Hematopoietic multipotent progenitor cell treated with erythropoietin and hydrocortisone succinate and interleukin-3 and kit ligand, for 17 days (in vitro differentiated cells): ENCODE data around the gene SELPLG.
"Not testable (repeated sequence)": the region's sequence is repeated elsewhere in the genome, so short reads cannot be mapped to it uniquely, and the experiment has no call there.

ENCODE experiments used
- DNase-seq: peaks from one replicate; pipeline ENCODE4 v3.0.0-alpha.2; 2015; ENCODE audit warnings: low spot score

Gene SELPLG

GRCh38 chr12:108638141-108638827, 4.6 kb upstream of the SELPLG start:
- DNase-seq = no peak

GRCh38 chr12:108637222-108637971, 3.7 kb upstream of the SELPLG start:
- no peak for DNase-seq

- no peak for DNase-seq
These were observed 2.5 kb upstream of the SELPLG start for GRCh38 chr12:108635997-108636808.

GRCh38 chr12:108635201-108635996, 1.7 kb upstream of the SELPLG start:
- DNase-seq = no peak

DNA sequence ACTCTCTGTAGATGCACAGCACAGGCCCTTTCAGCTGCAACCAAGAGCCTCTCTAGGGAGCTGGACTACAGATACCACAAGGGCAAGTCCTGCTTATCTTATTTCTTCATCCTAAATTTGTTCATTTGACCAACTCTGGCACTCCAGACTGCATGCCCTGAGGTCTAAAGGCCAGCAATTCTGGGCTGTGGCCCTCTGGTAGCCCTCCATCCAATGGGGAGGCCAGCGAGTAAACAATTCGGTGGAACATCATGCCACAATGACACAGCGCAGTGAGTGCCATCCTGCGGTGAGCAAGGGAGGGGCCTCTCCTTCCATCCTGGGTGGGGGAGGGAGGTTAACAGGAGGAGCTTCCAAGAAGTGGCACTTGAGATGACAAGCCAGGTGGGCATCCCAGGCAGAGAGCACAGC, 652 bp upstream of the SELPLG start:
- DNase-seq = peak; percentile 81

DNA sequence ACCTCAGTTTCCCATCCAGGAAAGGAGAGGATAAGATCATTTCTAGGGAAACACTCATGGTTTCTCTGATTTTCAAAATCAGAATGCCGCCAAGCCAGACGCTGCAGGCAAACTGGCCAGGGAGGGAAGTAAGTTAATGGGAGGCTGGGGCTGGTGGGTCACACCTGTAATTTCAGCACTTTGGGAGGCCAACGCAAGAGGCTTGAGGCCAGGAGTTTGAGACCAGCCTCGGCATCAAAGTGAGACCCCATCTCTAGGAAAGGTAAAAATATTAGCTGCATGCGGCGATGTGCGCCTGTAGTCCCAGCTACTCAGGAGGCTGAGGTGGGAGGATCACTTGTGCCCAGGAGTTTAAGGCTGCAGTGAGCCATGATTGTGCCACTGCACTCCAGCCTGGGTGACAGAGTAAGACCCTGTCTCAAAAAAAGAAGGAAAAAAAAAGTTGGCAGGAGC, 587 bp downstream of the SELPLG start:
- DNase-seq = no peak

GRCh38 chr12:108631261-108631660, 2.4 kb downstream of the SELPLG start:
- DNase-seq = not testable (repeated sequence)

DNA sequence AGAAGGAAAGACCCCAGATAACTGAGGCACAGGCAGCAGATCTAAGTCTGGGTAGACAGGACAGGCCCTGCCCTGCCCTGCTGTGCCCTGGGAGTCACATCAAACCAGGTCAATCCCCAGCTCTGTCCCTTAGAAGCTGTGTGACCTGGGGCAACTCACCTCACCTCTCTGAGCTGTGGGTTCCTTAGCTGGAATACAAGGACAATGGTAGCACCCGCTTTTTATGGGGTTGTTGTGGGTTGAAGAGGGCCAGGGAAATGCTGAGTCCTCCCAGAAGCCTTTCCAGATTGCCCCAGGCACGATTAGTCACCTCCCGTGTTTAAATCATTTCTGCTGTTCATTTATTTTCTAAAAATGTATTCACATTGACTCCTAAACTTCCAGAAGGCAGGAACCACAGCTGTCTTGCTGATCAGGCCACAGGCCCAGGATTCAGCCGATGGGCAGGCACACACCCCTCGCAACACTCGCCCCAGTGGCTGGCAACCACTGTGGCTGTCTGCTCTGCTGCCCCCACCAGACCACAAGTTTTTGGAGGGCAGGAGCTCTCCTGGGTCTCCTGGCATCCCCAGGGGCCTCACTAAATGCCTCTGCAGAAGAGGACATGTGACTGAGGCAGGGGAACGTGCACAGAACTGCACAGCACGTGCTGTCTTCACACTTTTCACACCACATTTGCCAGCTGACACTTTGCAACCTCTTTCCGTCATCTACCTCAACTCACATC, 3.0 kb downstream of the SELPLG start:
- DNase-seq = peak; percentile 43

GRCh38 chr12:108629824-108630476, 3.7 kb downstream of the SELPLG start:
- peak; percentile 75 for DNase-seq

- peak; percentile 43 for DNase-seq
These were observed 4.5 kb downstream of the SELPLG start for GRCh38 chr12:108629151-108629550.

- no peak for DNase-seq
These were observed 6.4 kb downstream of the SELPLG start for GRCh38 chr12:108627134-108627920.

GRCh38 chr12:108625228-108625627, 8.5 kb downstream of the SELPLG start:
- DNase-seq = no peak

DNA sequence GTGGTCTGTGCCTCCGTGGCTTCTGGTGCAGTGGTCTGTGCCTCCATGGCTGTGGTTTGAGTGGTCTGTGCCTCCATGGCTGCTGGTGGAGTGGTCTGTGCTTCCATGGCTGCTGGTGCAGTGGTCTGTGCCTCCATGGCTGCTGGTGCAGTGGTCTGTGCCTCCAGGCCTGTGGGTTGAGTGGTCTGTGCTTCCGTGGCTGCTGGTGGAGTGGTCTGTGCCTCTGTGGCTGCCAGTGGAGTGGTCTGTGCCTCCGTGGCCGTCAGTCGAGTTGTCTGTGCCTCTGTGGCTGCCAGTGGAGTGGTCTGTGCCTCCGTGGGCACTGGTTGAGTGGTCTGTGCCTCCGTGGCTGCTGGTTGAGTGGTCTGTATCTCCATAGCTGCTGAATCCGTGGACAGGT, 10.1 kb downstream of the SELPLG start:
- DNase-seq = no peak

- no peak for DNase-seq
These were observed 10.7 kb downstream of the SELPLG start for GRCh38 chr12:108622921-108623514.

- no peak for DNase-seq
These were observed 11.3 kb downstream of the SELPLG start for GRCh38 chr12:108622421-108622820.

DNA sequence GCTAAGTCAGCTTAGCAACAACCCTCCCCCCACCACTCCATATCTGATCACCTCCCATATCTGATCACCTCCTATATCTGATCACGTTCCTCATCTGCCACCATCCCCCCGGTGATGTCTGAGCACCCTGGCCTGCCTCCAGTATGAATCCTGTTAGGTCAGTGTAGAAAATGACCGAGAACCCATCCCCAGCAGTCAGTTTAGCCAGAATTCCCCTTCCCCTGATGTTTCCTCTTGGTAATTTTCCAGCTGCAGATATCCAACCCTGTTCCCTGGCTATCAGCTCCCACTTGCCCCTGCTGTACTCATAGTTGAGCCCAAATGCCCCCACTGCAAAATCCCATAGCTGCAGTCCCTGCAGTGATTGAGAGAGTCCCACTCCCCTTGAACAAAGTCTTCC, 12.5 kb downstream of the SELPLG start:
- no peak for DNase-seq

- no peak for DNase-seq
These were observed 13.3 kb downstream of the SELPLG start for GRCh38 chr12:108620236-108620879.

GRCh38 chr12:108619369-108620160, 14.1 kb downstream of the SELPLG start:
- DNase-seq = no peak
